Activated CD8-positive, alpha-beta T cell treated with anti-CD3 and anti-CD28 coated beads for 36 hours (primary cell): ENCODE results near the gene LIMS1. TPM values are rescaled to one million over a fixed set of nuclear protein-coding genes. Genes with fewer than 3 reads are reported as not detected.

ENCODE experiments used
- ATAC-seq: fragments of 200-7000 bp; cut with Tn5 transposase; one replicate; pipeline ENCODE4 v1.10.0; 2021; ENCODE audit warnings: mild to moderate bottlenecking, moderate library complexity
- CTCF ChIA-PET: fragments of 350-600 bp; sonication (Branson Sonifier 250); formaldehyde crosslinking; loops from one replicate; lab custom pipeline; 2021; ENCODE audit warnings: antibody characterized with exemption; lab: Charles Lee
- POLR2A ChIA-PET: fragments of 350-600 bp; sonication (Branson Sonifier 250); formaldehyde crosslinking; loops from one replicate; lab custom pipeline; 2021; ENCODE audit warnings: antibody characterized with exemption; lab: Charles Lee
- DNase-seq: peaks from one replicate; pipeline ENCODE4 v3.0.0-alpha.2; 2020
- H3K27ac Mint-ChIP-seq: one replicate; pipeline ENCODE4 v1.8.0; 2021; ENCODE audit warnings: mild to moderate bottlenecking, mixed read lengths
- H3K27me3 Mint-ChIP-seq: one replicate; pipeline ENCODE4 v1.8.0; 2021; ENCODE audit warnings: mixed read lengths
- H3K36me3 Mint-ChIP-seq: one replicate; pipeline ENCODE4 v1.8.0; 2021; ENCODE audit warnings: low read depth, mixed read lengths
- H3K4me1 Mint-ChIP-seq: one replicate; pipeline ENCODE4 v1.8.0; 2021; ENCODE audit warnings: low read depth, mixed read lengths
- H3K4me3 Mint-ChIP-seq: one replicate; pipeline ENCODE4 v1.8.0; 2021; ENCODE audit warnings: mild to moderate bottlenecking, moderate library complexity, mixed read lengths
- H3K9me3 Mint-ChIP-seq: one replicate; pipeline ENCODE4 v1.8.0; 2021; ENCODE audit warnings: mixed read lengths
- CTCF ChIP-seq: fragments of 200-600 bp; IDR thresholded peaks from one replicate; pipeline ENCODE4 v1.8.0; 2022; ENCODE audit warnings: antibody characterized with exemption, mild to moderate bottlenecking
- intact Hi-C: fragments of 100-400 bp; cut with micrococcal nuclease; formaldehyde crosslinking; loops from one replicate; pipeline ENCODE4 v1.10.0; 2022
- total RNA-seq, 2 experiments: library from RNA; stranded (reverse); gene quantifications; one replicate each; pipeline ENCODE4 v1.2.3, GENCODE V29; 2021

Gene LIMS1, protein sequence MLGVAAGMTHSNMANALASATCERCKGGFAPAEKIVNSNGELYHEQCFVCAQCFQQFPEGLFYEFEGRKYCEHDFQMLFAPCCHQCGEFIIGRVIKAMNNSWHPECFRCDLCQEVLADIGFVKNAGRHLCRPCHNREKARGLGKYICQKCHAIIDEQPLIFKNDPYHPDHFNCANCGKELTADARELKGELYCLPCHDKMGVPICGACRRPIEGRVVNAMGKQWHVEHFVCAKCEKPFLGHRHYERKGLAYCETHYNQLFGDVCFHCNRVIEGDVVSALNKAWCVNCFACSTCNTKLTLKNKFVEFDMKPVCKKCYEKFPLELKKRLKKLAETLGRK
- 10 to 100 TPM; 48.1 to 51.7 TPM for total RNA-seq

- Mint-ChIP-seq H3K27me3 (no peaks in the 10 kb centered on the region), H3K27ac (peak within 1 kb of the TSS; percentile 95), H3K36me3 (peaks cover 4% of the 10 kb centered on the region), H3K9me3 (no peaks in the 10 kb centered on the region), H3K4me1 (peaks cover 44% of the 10 kb centered on the region), H3K4me3 (peak within 1 kb of the TSS; percentile 96)
- CTCF ChIA-PET: interaction anchor here (1.0 to 3.0 kb wide), 5 partner anchors 30 to 102 kb away, joined by 3 to 14 read pairs (median 5); no protein-coding TSS in a partner anchor
- no peak for TF ChIP-seq CTCF
- DNase-seq (peak; percentile 90), ATAC-seq (peak; percentile 94)
- POLR2A ChIA-PET: interaction anchor here (0.6 to 3.1 kb wide), 8 partner anchors 12 to 115 kb away, joined by 3 to 8 read pairs (median 4); partner anchors contain the start of gene GCC2
- intact Hi-C loops: loop anchor here (10.0 kb wide), 1 partner anchor 51 kb away; no protein-coding TSS in a partner anchor
Observed at GRCh38 chr2:108533832-108534583, at the start of gene LIMS1. TSS of gene LIMS1 (plus strand) at chr2:108534470. CDS start at chr2:108534563, 93 bp downstream.

GRCh38 chr2:108485253-108485652 lies 49.0 kb upstream of the LIMS1 start:
- no peak for ATAC-seq
- POLR2A ChIA-PET: no interaction called here
- CTCF ChIA-PET: interaction anchor here (0.5 kb wide), 1 partner anchor 112 kb away, joined by 3 read pairs; no protein-coding TSS in a partner anchor

GRCh38 chr2:108490506-108491122 lies 43.7 kb upstream of the LIMS1 start:
- Mint-ChIP-seq H3K27me3 (no peaks in the 10 kb centered on the region), H3K4me3 (no peak overlapping the region), H3K9me3 (no peaks in the 10 kb centered on the region), H3K27ac (no peak overlapping the region), H3K4me1 (peaks cover 15% of the 10 kb centered on the region), H3K36me3 (peaks cover 31% of the 10 kb centered on the region)
- ATAC-seq: no peak
- CTCF ChIA-PET: no interaction called here
- no peak for TF ChIP-seq CTCF
- intact Hi-C loops: no loop called here
- POLR2A ChIA-PET: no interaction called here
- DNase-seq: no peak

More at GRCh38 chr2:108485253-108485652, 49.0 kb upstream of the LIMS1 start:
- Mint-ChIP-seq H3K4me1 (peaks cover 4% of the 10 kb centered on the region), H3K9me3 (no peaks in the 10 kb centered on the region), H3K4me3 (no peak overlapping the region), H3K27ac (no peak overlapping the region), H3K27me3 (no peaks in the 10 kb centered on the region), H3K36me3 (peaks cover 33% of the 10 kb centered on the region)
- intact Hi-C loops: no loop called here
- no peak for DNase-seq
- TF ChIP-seq CTCF: no peak

DNA sequence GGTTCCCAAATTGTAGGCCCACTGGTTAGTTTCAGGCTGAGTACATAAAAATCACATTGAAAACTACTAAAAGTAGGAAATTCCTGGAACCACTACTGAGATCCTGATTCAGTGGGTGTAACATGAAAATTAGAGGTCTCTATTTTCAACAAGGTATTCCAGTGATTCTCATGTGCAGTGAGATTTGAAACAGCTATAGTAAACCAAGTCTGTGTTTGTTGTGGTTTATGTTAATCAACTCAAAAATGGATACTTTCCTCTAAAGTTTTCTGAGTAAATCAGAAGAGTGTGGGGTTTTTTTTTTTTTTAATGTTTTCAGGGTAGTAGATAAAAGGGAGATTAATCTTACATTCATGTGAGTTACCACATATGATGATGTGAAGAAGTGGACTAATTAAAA lies 42.4 kb upstream of the LIMS1 start:
- no peaks in the 10 kb centered on the region for H3K9me3 Mint-ChIP-seq
- CTCF ChIA-PET: interaction anchor here (0.9 to 1.2 kb wide), 2 partner anchors 42 to 92 kb away, joined by 3 read pairs; partner anchors contain the start of gene LIMS1
- ATAC-seq (no peak), DNase-seq (no peak)
- no peak overlapping the region for H3K4me3 Mint-ChIP-seq
- H3K36me3 Mint-ChIP-seq: peaks cover 31% of the 10 kb centered on the region
- intact Hi-C loops: no loop called here
- H3K4me1 Mint-ChIP-seq: peaks cover 15% of the 10 kb centered on the region
- no peaks in the 10 kb centered on the region for H3K27me3 Mint-ChIP-seq
- no peak for TF ChIP-seq CTCF
- POLR2A ChIA-PET: no interaction called here
- peak overlapping the region; percentile 52 for H3K27ac Mint-ChIP-seq
